ENCODE data around the gene DMRTA1. TPM values are rescaled to one million over a fixed set of nuclear protein-coding genes. Genes with fewer than 3 reads are reported as not detected.
"Not testable (repeated sequence)": the region's sequence is repeated elsewhere in the genome, so short reads cannot be mapped to it uniquely, and the experiment has no call there.

DMRTA1 gene
- total RNA-seq, 1 experiment from 2014 or later, result 2.8 TPM

GRCh38 chr9:22425551-22425950, 21.1 kb upstream of the DMRTA1 start:
- H3K4me1 Mint-ChIP-seq (ENCODE audit: low read depth, unreplicated experiment), result no peaks in the 10 kb centered on the region
- H3K27me3 Mint-ChIP-seq (ENCODE audit: unreplicated experiment), result no peaks in the 10 kb centered on the region
- no peak overlapping the region for H3K4me3 Mint-ChIP-seq (ENCODE audit: low read depth, unreplicated experiment)
- DNase-seq, result no peak
- intact Hi-C loops (cut with micrococcal nuclease; ENCODE audit: unreplicated experiment), result no loop called here
- no TSS peak for BruUV-seq (replicated peaks)
- H3K36me3 Mint-ChIP-seq (ENCODE audit: insufficient read depth, unreplicated experiment), result no peaks in the 10 kb centered on the region
- no peak overlapping the region for H3K27ac Mint-ChIP-seq (ENCODE audit: unreplicated experiment)
- no peaks in the 10 kb centered on the region for H3K9me3 Mint-ChIP-seq (ENCODE audit: low read depth, unreplicated experiment)
- TF ChIP-seq CTCF (IDR thresholded peaks at IDR 0.05; ENCODE audit: unreplicated experiment), result no peak
- CTCF ChIA-PET, result no interaction called here

GRCh38 chr9:22427226-22427880, 19.3 kb upstream of the DMRTA1 start:
- intact Hi-C loops (cut with micrococcal nuclease; ENCODE audit: unreplicated experiment), result no loop called here
- Mint-ChIP-seq H3K4me1 (ENCODE audit: low read depth, unreplicated experiment) (no peaks in the 10 kb centered on the region), H3K36me3 (ENCODE audit: insufficient read depth, unreplicated experiment) (no peaks in the 10 kb centered on the region), H3K9me3 (ENCODE audit: low read depth, unreplicated experiment) (no peaks in the 10 kb centered on the region), H3K27ac (ENCODE audit: unreplicated experiment) (no peak overlapping the region), H3K4me3 (ENCODE audit: low read depth, unreplicated experiment) (no peak overlapping the region), H3K27me3 (ENCODE audit: unreplicated experiment) (no peaks in the 10 kb centered on the region)
- CTCF ChIA-PET, result no interaction called here
- BruUV-seq (replicated peaks), result no TSS peak
- TF ChIP-seq CTCF (IDR thresholded peaks at IDR 0.05; ENCODE audit: unreplicated experiment), result no peak
- DNase-seq, result no peak

GRCh38 chr9:22433691-22434090, 12.9 kb upstream of the DMRTA1 start:
- no peak overlapping the region for H3K4me3 Mint-ChIP-seq (ENCODE audit: low read depth, unreplicated experiment)
- no peaks in the 10 kb centered on the region for H3K4me1 Mint-ChIP-seq (ENCODE audit: low read depth, unreplicated experiment)
- intact Hi-C loops (cut with micrococcal nuclease; ENCODE audit: unreplicated experiment), result no loop called here
- CTCF ChIA-PET, result no interaction called here
- no peaks in the 10 kb centered on the region for H3K36me3 Mint-ChIP-seq (ENCODE audit: insufficient read depth, unreplicated experiment)
- H3K27me3 Mint-ChIP-seq (ENCODE audit: unreplicated experiment), result no peaks in the 10 kb centered on the region
- H3K9me3 Mint-ChIP-seq (ENCODE audit: low read depth, unreplicated experiment), result no peaks in the 10 kb centered on the region
- BruUV-seq (replicated peaks), result no TSS peak
- no peak for DNase-seq
- no peak overlapping the region for H3K27ac Mint-ChIP-seq (ENCODE audit: unreplicated experiment)
- TF ChIP-seq CTCF (IDR thresholded peaks at IDR 0.05; ENCODE audit: unreplicated experiment), result no peak

GRCh38 chr9:22435252-22435651, 11.4 kb upstream of the DMRTA1 start:
- H3K4me1 Mint-ChIP-seq (ENCODE audit: low read depth, unreplicated experiment); H3K36me3 Mint-ChIP-seq (ENCODE audit: insufficient read depth, unreplicated experiment); H3K9me3 Mint-ChIP-seq (ENCODE audit: low read depth, unreplicated experiment); H3K27me3 Mint-ChIP-seq (ENCODE audit: unreplicated experiment); H3K27ac Mint-ChIP-seq (ENCODE audit: unreplicated experiment); CTCF ChIA-PET; DNase-seq; BruUV-seq (replicated peaks); H3K4me3 Mint-ChIP-seq (ENCODE audit: low read depth, unreplicated experiment); intact Hi-C loops (cut with micrococcal nuclease; ENCODE audit: unreplicated experiment): not testable (repeated sequence)

- CTCF ChIA-PET; H3K27me3 Mint-ChIP-seq (ENCODE audit: unreplicated experiment); BruUV-seq (replicated peaks); H3K4me1 Mint-ChIP-seq (ENCODE audit: low read depth, unreplicated experiment); DNase-seq; H3K9me3 Mint-ChIP-seq (ENCODE audit: low read depth, unreplicated experiment); intact Hi-C loops (cut with micrococcal nuclease; ENCODE audit: unreplicated experiment); H3K27ac Mint-ChIP-seq (ENCODE audit: unreplicated experiment); H3K4me3 Mint-ChIP-seq (ENCODE audit: low read depth, unreplicated experiment); H3K36me3 Mint-ChIP-seq (ENCODE audit: insufficient read depth, unreplicated experiment): not testable (repeated sequence)
These were observed 9.1 kb upstream of the DMRTA1 start for GRCh38 chr9:22437461-22438067.
